Measurements from ENCODE around the gene ADAM23.

Gene ADAM23

GRCh38 chr2:206570199-206570598, 126.9 kb downstream of the ADAM23 start:
- H2AFZ ChIP-seq (ENCODE audit: low read length) = no peak overlapping the region
- no peak overlapping the region for H3K9ac ChIP-seq (ENCODE audit: low read length)
- H3K4me2 ChIP-seq (ENCODE audit: low read length) = no peak overlapping the region
- no peaks in the 10 kb centered on the region for H3K79me2 ChIP-seq (ENCODE audit: insufficient read depth, low read length)
- no peaks in the 10 kb centered on the region; the same call in 1 of the 2 replicates for H3K27me3 ChIP-seq (ENCODE audit: insufficient read depth, low read length)
- no peaks in the 10 kb centered on the region for H3F3A ChIP-seq (ENCODE audit: insufficient read depth, low read length)
- no peak overlapping the region for H3K27ac ChIP-seq (ENCODE audit: low read depth, low read length, poor library complexity, severe bottlenecking)
- no peaks in the 10 kb centered on the region for H3K36me3 ChIP-seq (ENCODE audit: insufficient read depth, low read length)
- H3K9me3 ChIP-seq (ENCODE audit: low read length) = no peaks in the 10 kb centered on the region
- no peak for TF ChIP-seq EZH2 (IDR thresholded peaks at IDR 0.05; ENCODE audit: borderline replicate concordance, low read length)
- TF ChIP-seq, protein P1, sequence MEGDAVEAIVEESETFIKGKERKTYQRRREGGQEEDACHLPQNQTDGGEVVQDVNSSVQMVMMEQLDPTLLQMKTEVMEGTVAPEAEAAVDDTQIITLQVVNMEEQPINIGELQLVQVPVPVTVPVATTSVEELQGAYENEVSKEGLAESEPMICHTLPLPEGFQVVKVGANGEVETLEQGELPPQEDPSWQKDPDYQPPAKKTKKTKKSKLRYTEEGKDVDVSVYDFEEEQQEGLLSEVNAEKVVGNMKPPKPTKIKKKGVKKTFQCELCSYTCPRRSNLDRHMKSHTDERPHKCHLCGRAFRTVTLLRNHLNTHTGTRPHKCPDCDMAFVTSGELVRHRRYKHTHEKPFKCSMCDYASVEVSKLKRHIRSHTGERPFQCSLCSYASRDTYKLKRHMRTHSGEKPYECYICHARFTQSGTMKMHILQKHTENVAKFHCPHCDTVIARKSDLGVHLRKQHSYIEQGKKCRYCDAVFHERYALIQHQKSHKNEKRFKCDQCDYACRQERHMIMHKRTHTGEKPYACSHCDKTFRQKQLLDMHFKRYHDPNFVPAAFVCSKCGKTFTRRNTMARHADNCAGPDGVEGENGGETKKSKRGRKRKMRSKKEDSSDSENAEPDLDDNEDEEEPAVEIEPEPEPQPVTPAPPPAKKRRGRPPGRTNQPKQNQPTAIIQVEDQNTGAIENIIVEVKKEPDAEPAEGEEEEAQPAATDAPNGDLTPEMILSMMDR (IDR thresholded peaks at IDR 0.05; ENCODE audit: low read length) = no peak
- no peaks in the 10 kb centered on the region for H3K9me2 ChIP-seq (ENCODE audit: low read depth, low read length)
- H3K4me3 ChIP-seq (ENCODE audit: low read depth, low read length, poor library complexity, severe bottlenecking) = no peak overlapping the region
- H4K20me1 ChIP-seq (ENCODE audit: insufficient read depth, low read length) = no peaks in the 10 kb centered on the region
- H3K4me1 ChIP-seq (ENCODE audit: insufficient read depth, low read length, severe bottlenecking) = no peaks in the 10 kb centered on the region

- Histone ChIP-seq H3K9ac (ENCODE audit: low read length) (no peak overlapping the region), H3K27ac (ENCODE audit: low read depth, low read length, poor library complexity, severe bottlenecking) (no peak overlapping the region), H3K27me3 (ENCODE audit: insufficient read depth, low read length) (no peaks in the 10 kb centered on the region; the same call in 1 of the 2 replicates), H3K79me2 (ENCODE audit: insufficient read depth, low read length) (no peaks in the 10 kb centered on the region), H3K9me2 (ENCODE audit: low read depth, low read length) (no peaks in the 10 kb centered on the region), H3K4me2 (ENCODE audit: low read length) (no peak overlapping the region), H3F3A (ENCODE audit: insufficient read depth, low read length) (no peaks in the 10 kb centered on the region), H3K9me3 (ENCODE audit: low read length) (no peaks in the 10 kb centered on the region), H2AFZ (ENCODE audit: low read length) (no peak overlapping the region), H4K20me1 (ENCODE audit: insufficient read depth, low read length) (no peaks in the 10 kb centered on the region), H3K4me3 (ENCODE audit: low read depth, low read length, poor library complexity, severe bottlenecking) (no peak overlapping the region), H3K4me1 (ENCODE audit: insufficient read depth, low read length, severe bottlenecking) (no peaks in the 10 kb centered on the region), H3K36me3 (ENCODE audit: insufficient read depth, low read length) (no peaks in the 10 kb centered on the region)
- TF ChIP-seq, protein P1 (IDR thresholded peaks at IDR 0.05; ENCODE audit: low read length) = no peak
- TF ChIP-seq EZH2 (IDR thresholded peaks at IDR 0.05; ENCODE audit: borderline replicate concordance, low read length) = no peak
Measured at GRCh38 chr2:206572725-206573124, 129.4 kb downstream of the ADAM23 start.

GRCh38 chr2:206573793-206574192, 130.5 kb downstream of the ADAM23 start:
- H3K9ac ChIP-seq (ENCODE audit: low read length) = no peak overlapping the region
- H3K27ac ChIP-seq (ENCODE audit: low read depth, low read length, poor library complexity, severe bottlenecking) = no peak overlapping the region
- H4K20me1 ChIP-seq (ENCODE audit: insufficient read depth, low read length) = no peaks in the 10 kb centered on the region
- H3K4me3 ChIP-seq (ENCODE audit: low read depth, low read length, poor library complexity, severe bottlenecking) = no peak overlapping the region
- H3K9me2 ChIP-seq (ENCODE audit: low read depth, low read length) = no peaks in the 10 kb centered on the region
- H3K36me3 ChIP-seq (ENCODE audit: insufficient read depth, low read length) = no peaks in the 10 kb centered on the region
- H3K27me3 ChIP-seq (ENCODE audit: insufficient read depth, low read length) = no peaks in the 10 kb centered on the region
- H3K4me2 ChIP-seq (ENCODE audit: low read length) = no peak overlapping the region
- H3K9me3 ChIP-seq (ENCODE audit: low read length) = no peaks in the 10 kb centered on the region
- no peaks in the 10 kb centered on the region for H3K79me2 ChIP-seq (ENCODE audit: insufficient read depth, low read length)
- no peak overlapping the region for H2AFZ ChIP-seq (ENCODE audit: low read length)
- no peaks in the 10 kb centered on the region for H3F3A ChIP-seq (ENCODE audit: insufficient read depth, low read length)
- H3K4me1 ChIP-seq (ENCODE audit: insufficient read depth, low read length, severe bottlenecking) = no peaks in the 10 kb centered on the region
- no peak for TF ChIP-seq EZH2 (IDR thresholded peaks at IDR 0.05; ENCODE audit: borderline replicate concordance, low read length)
- TF ChIP-seq, protein P1 (IDR thresholded peaks at IDR 0.05; ENCODE audit: low read length) = no peak
